Femur (tissue), 1 donor: Measurements from ENCODE around the gene SRR.
A peak's percentile ranks its signal among the peaks of the same experiment; 100 is the strongest.
"Not testable (repeated sequence)": the region's sequence is repeated elsewhere in the genome, so short reads cannot be mapped to it uniquely, and the experiment has no call there.

ENCODE experiments used
- DNase-seq: peaks from one replicate; pipeline ENCODE4 v3.0.0-alpha.2; 2017

SRR gene, protein sequence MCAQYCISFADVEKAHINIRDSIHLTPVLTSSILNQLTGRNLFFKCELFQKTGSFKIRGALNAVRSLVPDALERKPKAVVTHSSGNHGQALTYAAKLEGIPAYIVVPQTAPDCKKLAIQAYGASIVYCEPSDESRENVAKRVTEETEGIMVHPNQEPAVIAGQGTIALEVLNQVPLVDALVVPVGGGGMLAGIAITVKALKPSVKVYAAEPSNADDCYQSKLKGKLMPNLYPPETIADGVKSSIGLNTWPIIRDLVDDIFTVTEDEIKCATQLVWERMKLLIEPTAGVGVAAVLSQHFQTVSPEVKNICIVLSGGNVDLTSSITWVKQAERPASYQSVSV

DNA sequence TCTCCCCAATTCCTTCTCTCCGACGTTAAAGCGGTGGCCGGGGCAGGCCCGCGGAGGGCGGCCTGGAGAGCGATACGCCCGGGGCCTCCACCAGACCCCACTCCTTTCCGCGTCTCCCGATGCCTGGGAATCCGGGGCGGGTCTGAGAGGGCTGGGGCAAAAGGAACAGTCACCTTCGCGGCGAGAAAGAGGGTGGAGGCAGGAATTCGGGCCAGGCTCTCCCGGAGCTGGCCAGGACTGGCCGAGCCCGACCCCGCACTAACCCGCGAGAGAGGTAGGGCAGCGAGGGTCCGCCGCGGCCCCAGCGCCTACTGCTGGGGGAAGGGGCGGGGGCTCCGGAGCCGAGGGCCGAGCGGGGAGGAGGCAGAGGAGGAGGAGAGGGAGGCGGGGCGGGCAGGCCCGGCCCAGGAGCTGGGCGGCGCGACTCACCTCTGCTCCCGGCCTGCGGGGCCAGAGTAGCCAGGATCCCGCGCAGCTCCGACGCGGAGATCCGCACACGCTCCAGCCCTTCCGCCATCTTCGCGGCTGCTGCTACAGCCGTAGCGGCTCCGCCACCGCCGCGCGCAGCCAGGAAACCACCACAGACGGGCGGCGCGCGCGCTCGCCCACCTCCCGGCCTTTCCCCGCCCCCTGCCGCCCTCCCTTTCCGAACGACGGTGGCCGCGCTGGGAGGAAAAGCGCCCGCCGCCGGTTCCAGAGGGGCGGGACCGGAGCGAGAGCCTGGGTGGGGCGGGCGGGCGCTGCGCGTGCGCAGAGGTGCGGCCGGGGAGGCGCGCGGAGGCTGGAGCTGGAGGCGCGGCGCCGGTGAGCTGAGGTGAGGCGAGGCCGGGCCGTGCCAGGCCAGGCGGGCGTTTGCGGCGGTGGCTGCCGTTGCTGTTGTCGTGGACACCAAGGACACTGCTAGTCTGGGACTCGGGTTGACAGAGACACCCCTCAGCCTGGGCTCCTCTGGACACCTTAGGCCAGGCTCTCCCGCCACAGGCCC, at the start of gene SRR, which contains the start of gene SMG6:
SRR (plus strand) TSS at position 747 of the 985 bp plus-strand sequence. CDS start 11,611 bp downstream, outside the sequence.
SMG6 (minus strand) TSS at position 582 of the 985 bp plus-strand sequence; CDS start at position 517, 65 bp downstream.
- peak; percentile 96 for DNase-seq

DNA sequence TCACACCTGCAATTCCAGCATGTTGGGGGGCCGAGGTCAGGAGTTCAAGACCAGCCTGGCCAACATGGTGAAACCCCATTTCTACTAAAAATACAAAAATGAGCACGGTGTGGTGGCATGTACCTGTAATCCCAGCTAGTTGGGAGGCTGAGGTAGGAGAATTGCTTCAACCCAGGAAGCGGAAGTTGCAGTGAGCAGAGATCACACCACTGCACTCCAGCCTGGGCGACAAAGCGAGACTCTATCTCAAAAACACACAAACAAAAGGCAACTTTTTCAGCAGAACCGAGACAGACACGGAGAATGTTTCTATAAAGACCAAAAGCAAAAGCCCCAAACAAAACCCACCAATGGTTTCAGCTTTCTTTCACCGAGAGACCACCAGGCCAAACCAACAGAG, 44.9 kb upstream of the SRR start:
- DNase-seq, result not testable (repeated sequence)

DNA sequence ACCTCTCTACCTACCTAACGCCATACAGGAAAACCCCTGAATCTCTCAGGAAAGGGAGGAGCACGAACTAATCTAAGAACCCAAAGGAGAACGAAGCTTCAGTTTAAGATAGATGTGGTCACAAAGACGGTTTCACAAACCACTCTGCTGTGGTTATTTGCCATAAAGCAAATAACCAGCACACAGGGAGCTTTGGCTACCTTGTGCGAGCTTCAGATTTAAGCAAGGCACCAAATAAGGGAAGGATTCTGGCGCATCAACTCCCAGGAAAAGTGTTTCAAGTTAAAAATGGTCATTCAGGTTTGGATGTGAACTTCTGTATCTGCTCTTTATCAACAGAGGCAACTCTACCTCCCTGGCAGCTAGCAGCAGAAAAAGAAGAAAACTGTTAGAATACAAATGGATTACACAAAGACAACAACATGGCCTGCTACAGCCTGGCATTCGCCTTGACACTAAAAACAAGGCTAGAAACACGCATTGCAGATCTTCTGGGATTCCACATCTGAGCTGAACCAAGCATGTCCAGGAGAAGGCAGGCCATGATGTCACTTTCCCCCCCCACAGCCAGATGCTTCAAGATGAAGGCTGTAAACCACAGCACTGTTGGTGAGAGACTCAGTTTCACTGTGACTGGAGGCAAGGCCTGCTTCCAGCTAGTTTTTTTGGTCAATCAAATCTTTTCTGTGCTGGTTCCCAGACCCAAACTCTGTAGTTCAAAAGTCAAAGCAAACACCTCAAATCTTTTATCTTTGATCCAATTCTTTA, 43.8 kb upstream of the SRR start:
- no peak for DNase-seq

DNA sequence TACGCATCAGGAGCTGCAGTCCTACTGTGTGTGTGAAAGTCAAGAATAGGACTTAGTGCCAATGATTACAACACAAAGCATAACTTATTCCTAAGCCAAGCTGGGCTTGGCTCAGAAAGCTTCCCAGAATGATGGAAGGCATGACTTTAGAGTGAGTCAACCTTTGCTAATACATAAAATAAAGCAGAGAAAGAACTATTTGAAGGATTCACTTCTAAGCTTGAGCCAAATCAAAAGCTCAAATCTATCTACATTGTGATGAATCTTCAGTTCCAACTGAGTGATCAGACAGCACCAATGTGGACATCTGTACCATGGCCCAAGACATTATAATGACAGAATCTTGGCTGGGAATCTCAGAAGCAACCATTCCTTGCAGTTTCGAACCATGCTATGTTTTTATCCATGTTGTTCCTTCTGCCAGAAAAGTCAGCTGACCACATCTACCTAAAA, 41.6 kb upstream of the SRR start:
- no peak for DNase-seq

DNA sequence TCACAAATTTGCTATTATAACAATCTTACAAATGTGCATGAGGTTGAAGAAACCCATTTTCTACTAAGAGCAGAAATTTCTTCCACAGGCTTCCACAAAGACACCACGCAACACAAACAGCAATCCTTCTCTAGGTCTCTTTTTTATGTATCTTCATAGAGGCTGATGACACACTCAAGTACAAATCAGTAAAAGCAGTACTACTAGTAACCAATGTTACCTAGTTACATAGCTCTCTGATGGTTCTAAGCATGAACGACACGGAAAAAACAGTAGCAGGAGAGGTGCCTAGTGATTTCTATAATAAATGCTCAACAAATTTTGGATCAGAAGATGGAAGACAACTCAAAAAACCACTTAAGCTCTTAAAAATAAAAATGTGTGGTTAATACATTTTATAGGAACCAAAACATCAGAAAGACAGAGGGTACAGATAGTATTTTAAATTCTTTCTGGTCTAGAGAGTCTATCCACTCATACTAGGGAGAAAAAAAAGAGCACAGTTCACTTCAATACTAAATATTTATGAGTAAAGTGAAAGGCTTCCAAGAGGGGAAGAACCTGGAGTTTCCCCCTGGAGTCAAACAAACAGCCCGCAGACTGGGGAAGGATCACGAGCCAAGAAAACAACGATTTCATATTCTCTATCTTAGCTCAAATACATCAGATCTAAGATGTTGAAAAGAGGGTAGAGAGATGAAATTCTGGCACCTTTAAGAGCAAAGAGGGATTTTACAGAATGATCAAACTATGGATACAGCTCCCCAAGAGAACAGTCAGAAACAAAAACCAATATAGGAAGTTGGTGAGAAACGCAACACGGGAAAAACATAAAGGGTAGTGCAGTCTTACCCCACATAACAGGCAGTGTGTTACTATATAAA, 40.3 kb upstream of the SRR start:
- no peak for DNase-seq

DNA sequence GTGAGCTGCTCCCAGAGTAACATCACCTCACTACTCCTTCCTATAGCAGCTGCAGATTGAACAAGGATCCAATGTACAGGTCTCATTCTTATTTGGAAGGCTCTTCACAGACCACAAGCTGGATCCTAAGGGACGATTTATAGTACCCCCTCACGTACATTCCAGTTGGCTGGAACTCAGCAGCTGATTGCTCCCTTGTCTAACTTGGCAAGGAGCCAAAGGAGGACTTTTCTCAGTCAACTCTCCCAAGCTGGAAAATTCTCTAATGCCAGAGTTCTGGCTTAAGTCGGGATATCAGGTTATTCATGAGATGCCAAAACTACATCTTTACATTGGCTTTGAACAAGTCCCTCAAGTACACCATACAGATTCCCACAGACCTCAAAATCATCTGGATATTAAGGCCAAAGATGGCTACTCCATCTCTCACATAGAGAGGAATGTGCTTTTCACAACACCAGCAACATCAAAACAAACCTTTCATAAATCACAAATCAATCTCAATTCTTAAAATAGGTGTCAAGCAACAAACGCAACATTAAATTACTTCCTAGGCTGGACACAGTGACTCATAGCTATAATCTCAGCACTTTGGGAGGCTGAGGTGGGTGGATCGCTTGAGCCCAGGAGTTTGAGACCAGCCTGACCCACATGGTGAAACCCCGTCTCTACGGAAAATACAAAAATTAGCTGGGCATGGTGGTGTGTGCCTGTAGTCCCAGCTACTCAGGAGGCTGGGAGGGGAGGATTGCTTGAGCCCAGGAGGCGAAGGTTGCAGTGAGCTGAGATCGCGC, 39.5 kb upstream of the SRR start:
- DNase-seq, result peak; percentile 38

DNA sequence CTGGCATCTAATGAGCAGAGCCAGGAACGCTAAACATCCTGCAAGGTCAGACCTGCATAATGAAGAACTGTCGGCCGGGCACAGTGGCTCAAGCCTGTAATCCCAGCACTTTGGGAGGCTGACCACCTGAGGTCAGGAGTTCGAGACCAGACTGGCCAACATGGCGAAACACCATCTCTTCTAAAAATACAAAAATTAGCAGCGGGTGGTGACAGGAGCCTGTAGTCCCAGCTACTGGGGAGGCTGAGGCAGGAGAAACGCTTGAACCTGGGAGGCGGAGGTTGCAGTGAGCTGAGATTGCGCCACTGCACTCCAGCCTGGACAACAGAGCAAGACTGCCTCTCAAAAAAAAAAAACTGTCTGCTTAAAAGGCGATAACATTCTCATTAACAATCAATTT, 38.6 kb upstream of the SRR start:
- DNase-seq, result not testable (repeated sequence)

DNA sequence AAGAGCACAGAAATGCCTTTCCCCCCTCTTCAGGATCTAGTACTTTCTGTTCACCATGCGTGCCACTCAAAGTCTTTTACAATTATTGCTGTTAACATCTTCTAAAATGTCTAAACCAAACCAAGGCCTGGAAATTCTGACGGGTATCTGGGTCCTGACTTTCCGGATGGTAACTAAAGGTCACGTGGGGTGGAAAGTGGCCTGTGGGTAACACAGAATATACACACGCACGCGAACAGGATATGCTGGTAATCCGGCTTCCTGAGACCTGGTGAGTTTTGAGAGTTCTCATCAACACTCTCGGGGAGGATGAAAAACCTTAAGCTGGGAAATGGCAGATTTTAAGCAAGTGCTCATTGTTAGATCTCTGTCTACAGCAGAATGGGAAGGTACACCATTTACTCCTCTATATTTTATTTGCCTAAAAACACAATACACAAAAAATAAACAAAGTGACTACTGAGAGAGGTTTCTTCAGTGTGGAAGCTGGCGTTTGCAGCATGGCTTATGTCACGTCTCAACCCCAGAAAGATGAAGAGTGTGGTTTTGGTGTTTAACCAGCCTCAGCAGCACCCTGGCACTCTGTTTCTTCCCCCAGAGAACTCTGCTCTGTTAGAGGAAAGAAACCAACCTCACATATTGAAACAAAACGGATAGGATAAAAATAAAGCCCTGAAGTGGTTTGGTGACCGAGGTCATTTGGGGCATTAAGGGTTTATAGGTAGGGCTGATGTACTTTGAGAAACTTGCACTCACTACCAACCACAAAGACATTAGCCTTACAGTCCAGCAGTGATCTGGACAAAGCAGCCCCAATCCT, 37.5 kb upstream of the SRR start:
- no peak for DNase-seq

DNA sequence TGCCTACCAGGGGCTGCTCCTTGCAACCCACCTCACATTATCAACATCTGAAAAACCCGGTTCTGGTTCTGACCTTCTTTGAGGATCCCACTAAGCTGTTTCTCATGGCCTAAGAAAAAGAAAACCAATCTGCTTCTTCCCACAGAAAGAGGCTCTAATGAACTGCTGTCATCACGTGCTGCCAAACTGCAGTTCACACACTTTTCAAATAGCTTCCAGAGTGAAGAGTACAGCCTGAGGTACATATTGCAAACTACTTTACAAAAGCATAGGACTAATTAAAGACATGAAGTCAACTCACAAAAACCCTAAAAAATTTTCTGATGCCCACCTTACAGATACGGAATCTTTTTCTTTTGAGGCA, 36.9 kb upstream of the SRR start:
- DNase-seq, result no peak

DNA sequence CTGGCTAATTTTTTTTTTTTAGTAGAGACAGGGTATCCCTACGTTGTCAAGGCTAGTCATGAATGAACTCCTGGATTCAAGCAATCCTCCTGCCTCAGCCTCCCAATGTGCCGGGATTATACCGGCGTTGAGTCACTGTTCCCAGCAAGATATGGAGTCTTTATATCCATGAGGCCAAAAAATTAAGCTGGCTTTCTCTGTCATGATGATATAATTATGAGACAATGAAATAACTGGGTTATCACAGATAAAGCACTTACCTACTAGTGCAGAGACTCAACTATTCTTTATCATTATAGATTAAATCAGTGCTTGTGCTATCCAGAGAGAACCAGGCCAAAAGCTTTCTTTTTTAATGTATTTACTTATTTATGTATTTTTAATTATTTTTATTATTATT, 36.4 kb upstream of the SRR start:
- DNase-seq, result no peak

DNA sequence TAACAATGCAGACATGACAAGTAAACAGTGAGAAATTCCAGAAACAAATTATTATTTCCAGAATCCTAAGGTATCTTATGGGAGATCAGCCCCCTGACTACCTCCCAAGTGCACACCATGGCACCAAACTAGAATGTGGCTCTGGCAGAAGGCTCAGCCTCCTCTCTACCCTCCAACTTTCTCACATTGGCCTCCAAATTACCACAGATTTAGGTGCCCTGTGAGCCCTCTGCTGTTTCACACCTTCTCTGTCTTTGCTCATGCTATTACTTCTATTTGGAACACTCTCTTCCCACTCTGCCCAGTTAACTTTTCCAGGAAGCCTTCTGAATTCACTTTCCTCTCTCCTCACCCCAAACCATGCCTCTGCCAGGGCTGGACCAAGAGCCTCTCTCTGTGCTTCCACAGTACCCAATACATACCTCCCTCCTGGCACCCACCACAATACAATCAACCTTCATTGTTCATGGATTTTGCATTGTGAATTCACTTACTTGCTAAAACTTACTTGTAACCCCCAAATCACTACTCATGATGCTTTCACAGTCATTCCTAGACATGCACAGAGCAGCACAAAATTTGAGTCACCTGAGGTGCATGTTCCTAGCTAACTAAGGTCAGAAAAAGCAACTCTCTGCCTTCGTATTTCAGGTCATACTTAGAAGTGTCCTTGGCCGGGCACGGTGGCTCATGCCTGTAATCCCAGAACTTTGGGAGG, 31.6 kb upstream of the SRR start:
- no peak for DNase-seq

DNA sequence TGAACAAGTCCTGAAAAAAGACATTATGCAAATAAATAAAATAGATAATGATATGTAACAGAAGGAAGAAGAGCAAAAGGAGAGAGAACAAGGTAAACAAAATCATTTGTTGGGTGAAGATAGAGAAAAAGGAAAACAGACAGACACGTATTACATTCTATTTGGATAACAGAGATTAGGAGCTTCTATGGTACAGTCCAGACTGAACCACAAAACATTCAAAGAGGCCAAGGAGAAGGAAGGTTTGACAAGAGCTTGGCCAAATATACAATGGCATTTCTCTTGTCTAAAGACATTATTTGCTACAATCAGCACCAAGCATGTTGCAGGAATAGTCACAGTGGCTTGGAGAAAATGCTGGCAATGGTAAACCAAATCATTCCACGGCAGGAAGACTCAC, 29.3 kb upstream of the SRR start:
- DNase-seq, result no peak

DNA sequence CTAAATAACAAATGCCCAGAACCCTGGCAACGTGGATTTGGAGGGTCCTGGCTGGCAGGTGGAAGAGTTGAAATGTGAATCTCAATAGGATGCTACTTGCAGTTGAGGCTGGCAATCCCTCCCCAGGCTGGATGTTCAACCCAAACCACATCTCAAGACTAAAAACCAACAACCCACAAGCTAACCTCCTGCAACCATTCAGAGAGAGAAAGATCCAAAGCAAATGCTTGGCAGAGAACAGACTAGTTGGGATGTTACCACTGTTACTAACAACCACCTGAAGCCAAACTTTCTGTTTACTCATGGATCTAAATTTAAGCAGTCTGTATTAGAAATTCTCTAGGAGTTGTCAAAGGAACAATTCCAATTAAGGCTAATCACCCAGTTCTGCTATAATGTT, 28.0 kb upstream of the SRR start:
- DNase-seq, result no peak

DNA sequence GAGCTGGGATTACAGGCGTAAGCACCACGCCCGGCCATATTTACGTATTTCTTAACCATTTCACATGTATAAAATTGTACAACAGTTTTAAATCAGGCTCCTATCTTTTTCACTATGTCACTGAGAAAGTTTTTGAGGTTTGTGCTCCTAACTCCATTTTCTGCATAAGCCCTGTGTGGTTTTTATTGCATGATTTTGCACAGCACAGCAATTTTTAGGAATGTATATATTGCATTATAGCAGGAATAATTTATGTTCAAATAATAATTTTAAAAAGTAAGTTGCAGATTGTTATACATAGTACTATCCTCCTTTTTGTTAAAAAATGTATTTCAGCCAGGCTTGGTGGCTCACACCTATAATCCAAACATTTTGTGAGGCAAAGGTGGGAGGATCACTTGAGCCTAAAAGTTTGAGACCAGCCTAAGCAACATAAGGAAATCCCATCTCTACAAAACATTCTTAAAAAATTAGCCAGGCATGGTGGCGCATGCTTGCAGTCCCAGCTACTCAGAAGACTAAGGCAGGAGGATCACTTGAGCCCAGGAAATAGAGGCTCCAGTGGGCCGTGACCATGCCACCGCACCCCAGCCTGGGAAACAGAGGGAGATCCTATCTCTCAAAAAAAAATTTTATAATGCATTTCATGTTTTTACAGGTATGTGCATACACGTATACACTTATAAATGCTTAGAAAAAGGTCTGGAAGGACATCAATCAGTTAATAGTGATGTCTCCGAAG, 26.1 kb upstream of the SRR start:
- no peak for DNase-seq

DNA sequence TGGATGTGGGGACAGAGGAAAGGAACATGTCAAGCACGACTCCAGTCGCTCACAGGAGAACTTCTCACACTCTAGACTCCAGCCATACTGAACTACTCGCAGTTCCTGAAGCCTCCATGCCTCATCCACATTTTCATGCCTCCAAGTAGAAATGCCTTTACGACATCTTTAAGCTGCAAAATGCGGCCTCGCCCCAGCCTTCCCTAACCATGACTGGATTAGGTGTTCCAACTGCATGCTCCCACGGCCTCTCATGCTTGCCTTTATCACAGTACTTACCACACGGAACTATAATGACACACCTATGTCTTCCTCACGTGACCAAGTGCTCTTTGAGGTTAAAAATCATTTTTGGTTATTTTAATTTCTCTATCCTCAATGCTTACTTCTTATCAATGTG, 24.0 kb upstream of the SRR start:
- DNase-seq, result no peak

DNA sequence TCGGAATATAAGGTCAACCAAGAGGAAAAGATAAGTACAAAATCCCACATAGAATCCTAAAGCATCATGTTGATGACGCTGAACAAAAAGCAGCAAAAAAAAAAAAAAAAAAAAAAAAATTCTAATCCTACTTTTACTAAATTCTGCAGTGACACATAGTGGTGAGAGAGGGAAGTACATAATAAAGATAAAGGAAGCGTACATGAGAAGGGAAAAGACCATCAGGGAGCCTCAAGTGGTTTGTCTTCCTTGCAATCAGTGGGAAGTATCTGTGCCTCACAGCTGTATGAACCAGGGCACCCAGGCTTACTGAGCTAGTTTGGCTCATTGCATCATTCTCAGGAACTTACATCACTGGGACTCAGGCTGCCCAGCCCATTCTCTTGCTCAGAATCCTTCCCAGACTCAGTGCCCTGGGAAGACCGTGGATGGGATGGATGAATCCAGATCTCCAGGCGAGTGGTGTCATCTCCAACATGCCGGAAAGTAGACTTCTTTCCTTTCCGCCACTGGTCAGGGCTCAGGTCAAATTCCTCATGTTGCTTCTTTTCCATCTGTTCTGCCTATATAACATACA, 21.4 kb upstream of the SRR start:
- DNase-seq, result no peak

DNA sequence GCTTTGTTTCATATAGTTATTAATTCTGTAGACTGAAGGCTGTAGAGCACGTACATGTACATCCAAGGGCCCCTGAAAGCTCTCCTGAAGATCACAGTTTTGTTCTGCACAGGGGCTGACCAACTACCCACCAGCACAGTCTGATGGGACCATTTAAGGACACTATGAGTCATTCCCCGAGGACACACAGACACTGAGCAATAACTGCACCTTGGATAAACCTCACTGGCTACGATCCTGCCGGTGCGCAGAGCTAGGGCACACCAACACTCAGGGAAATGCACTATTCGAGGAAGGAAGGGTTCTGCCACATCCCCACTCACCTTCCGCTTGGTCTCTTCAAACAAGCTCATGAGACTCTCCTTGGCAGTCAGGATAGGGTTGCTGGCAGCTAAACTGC, 20.4 kb upstream of the SRR start:
- DNase-seq, result no peak

DNA sequence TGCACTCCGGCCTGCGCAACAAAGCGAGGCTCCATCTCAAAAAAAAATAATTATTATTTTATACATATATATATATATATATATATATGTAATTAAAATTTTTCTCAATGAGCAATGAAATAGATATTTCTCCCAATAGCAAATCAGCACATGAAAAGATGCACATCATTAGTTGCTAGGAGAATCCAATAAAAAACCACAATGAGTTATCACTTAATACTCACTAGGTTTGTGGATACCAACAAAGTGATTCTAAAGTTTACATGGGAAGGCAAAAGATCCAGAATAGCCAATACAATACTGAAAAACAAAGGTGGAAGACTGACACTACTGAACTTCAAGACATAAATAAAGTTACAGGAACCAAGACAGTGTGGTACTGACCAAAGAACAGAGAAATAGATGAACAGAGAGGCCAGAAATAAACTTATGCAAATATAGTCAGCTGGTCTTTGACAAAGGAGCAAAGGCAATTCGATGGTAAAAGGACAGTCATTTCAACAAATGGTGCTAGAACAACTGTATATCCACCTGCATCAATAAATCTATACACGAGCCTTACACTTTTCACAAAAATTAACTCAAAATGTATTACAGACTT, 13.8 kb upstream of the SRR start:
- DNase-seq, result no peak
